ENCODE data around the gene CXCL1.
"Not testable (repeated sequence)": the region's sequence is repeated elsewhere in the genome, so short reads cannot be mapped to it uniquely, and the experiment has no call there.

CXCL1 gene

DNA sequence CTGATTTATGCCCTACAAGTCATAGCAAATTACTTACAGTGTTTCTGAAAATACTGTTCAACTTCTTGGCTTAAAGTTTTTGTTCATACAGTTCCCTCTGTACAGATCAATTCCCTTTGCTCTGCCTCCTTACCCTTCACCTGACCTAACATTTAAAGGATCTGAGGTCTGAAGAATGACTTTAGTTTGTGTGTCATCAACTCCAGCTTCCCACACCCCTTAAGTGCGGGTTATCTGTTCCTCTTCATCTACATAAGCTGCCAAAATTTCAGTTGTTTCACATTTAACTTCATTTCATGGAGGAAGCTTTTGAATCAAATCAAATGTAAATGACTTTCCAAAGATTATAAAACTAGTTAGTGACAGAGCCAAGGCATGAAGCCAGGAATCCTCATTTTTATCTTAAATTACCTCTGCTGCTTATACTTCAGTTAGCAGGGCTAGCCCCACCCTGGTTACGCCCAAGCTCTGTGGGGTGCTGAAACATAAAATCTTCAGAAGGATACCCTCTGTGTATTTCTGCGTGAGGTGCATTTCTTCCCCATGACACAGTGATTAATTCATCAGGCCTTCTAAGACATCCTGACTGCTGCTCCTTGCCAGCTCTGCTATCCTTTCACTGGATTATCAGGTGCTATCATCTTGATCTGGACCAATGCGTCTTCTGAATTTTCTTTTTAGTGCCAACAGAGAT is 16.5 kb downstream of the CXCL1 start:
- no peak for DNase-seq

DNA sequence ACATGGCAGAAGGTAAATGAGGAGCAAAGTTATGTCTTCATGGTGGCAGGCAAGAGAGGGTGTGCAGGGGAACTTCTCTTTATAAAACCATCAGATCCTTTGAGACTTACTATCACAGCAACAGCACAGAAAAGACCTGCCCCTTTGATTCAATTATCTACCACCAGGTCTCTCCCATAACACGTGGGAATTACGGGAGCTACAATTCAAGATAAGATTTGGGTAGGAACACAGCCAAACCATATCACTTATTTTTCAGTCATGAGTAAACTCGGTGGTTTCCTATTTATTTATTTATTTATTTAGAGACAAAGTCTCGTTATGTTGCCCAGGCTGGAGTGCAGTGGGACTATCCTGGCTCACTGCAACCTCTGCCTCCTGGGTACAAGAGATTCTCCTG is 22.1 kb downstream of the CXCL1 start:
- DNase-seq, result no peak

DNA sequence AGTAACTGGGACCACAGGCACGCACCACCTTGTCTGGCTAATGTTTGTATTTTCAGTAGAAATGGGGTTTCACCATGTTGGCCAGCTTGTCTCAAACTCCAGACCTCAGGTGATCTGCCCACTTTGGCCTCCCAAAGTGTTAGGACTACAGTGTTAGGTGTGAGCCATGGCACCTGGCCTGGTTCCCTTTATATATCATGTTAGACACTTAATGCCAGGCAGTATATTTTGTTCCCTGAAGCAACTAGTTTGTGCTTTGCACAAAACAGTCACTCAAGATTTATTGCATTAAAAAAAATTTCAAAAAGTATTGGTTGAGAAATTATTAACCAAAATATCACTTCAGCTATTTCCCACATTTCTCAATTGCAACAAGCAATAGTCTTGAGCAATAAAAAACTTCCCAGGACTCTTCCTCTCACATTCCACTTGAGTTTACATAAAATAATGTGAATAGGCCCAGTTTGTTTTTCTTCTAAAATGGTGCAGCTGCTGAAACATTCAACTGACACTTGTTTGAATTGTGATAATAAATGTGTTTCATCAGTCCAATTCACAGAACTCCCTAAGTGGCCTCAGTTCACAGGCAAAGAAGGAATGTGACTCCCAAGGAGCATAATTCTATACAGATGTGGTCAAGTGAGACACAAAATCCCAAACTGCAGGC is 22.7 kb downstream of the CXCL1 start:
- DNase-seq, result no peak

DNA sequence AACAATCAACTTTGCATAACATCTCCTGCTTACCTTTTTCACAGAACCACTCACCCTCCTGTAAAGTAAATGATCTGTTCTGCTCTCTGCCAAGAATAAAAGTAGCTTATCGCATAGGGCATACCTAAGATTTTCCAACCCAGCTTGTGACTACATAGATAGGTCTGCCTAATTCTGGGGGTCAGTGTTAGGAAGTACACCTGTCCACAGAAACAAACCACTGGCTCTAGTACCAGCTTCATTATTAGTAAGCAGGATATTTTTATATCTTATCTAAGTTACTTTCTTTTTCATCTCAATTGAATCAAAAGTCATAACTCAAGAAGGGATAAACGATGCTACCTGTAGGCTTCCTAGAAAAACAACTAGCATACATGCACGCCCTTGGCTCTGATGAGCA is 23.8 kb downstream of the CXCL1 start:
- no peak for DNase-seq

DNA sequence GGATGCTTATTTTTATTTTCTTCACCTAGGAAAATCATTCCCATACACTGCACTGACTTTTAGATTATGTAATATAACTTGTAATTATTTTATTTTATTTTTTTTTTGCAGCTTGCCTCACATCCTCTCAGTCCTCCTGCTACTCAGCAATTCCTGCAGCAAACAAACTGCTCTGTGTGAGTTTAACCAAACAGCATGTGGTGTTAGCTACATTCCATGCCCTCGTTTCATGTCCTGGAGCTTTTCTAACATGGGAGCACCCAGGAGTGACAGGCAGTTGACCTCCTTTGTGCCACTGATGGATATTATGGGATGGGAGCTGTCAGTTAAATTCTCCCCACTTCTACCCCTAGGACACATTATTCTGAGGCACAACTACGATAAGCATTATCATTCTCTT is 24.8 kb downstream of the CXCL1 start:
- DNase-seq, result no peak

DNA sequence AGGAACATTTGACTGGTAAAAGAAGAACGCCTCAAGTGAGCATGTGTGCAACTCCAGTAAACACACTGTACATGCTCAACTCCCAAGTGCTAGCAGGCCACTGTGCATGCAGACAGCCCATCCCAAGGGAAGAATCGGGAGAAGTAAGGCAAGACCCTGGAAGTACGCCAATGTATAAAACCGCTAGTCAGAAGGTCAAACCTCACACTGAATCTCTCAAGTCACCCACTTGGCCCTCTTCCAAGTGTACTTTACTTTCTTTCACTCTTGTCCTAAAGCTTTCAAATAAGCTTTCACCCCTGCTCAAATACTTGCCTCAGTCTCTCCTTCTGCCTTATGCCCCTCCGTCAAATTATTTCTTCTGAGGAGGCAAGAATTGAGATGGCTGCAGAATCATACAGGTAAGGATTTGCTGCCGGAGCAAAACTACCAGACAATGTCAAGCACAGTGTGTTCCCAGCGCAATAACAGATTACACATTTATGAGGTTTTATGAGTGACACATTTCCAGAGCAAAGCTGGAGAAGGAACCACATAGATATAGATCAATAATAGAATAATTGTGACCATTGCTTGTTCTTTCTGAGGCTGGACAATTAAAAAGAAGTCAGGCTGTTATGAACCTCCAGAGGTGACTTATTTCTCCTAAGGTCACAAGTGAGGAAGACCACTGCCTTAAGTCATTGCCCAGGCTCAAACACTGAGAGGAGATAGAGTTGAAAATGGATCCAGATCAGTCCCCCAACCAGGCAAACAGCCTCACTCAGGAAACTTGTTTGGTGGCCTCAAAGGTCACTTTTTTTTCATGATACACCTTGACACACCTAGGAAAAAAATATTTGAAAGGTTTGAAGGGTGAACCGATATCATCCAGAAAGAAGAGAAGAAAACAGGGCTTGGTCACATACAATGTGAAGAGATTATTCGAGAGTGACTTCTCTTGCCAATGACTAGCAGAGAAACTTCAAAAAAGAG is 26.3 kb downstream of the CXCL1 start:
- no peak for DNase-seq

DNA sequence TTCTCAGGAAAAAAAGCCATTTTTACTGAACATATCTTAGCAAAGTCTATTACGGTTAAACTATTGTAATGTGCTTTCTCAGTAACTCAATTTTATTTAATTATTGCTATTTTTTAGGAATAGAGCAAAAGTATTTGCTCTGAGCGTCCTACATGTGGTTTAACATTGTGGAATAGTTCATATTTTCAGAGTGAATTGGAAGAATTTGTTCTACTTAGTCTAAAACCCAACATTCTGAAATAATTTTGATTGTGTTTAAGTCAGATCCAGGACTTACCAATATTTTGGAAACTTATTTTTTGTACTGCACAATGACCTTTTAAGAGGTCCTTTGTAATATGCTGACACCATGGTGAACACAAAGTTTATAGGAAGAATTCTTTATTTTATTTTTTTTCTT is 27.2 kb downstream of the CXCL1 start:
- DNase-seq, result no peak

DNA sequence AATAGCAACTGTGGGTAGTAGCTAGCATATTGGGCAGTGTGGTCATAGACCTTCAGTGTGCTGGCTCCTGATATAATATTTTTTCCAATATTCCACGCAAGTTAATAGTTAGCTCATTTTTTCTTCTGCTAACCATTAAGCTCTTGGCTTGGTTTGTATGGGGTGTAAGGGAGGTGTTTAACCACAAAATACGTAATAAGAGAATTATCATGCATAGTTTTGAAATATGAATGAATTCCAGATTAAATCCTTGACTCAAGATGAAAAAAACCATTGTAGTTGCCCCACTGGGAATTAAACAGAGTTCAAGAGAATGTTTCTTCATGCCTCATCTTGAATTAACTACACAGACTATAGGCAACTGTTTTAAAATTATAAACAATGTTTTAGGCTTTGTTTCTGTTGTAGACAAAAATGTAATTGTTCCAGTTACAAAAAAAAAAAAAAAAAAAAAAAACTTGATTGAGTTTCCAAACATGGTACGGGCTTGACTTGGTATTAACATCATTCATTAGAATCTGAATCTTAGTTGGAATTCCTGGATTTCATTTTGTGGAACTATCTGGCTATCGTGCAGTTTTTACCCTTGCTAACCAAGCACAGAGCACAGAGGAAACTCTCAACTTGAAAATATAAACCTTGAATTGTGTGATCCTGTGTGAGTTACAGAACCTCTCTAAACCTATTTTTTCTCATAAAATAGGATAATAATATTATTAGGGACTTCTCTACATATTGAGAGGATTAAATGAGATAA is 28.4 kb downstream of the CXCL1 start:
- no peak for DNase-seq

DNA sequence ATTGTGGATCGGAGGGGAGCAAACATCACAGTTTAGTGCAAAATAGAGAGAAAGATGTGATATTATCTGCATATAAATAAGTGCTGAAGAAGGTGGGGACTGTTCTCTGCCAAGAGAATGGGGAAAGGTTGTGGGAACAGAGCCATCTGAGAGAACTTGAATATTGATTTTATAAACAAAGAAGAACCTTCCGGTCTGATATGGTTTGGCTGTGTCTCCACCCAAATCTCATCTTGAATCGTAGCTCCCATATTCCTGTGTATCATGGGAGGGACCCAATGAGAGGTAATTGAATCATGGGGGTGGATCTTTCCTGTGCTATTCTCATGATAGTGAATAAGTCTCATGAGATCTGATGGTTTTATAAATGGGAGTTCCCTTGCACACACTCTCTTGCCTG is 30.1 kb downstream of the CXCL1 start:
- DNase-seq, result not testable (repeated sequence)

DNA sequence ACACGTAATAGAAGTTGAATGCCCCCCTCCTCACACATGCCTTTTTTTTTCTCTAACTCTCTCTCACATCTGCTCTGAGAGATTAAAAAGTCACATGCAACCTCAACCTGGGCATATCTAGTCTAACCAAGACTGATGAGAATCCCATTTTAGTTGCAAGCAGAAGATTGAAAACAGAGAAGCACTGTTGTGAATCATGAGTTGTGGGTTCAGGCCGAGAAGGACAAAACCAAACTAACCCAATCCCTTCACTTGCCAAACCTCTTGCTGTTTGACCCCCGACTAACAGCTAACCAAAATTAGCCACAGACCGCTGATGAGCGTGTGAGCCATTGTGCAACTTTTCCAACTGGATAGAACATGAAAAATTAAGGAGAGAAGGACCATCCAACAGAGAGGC is 31.8 kb downstream of the CXCL1 start:
- DNase-seq, result no peak

DNA sequence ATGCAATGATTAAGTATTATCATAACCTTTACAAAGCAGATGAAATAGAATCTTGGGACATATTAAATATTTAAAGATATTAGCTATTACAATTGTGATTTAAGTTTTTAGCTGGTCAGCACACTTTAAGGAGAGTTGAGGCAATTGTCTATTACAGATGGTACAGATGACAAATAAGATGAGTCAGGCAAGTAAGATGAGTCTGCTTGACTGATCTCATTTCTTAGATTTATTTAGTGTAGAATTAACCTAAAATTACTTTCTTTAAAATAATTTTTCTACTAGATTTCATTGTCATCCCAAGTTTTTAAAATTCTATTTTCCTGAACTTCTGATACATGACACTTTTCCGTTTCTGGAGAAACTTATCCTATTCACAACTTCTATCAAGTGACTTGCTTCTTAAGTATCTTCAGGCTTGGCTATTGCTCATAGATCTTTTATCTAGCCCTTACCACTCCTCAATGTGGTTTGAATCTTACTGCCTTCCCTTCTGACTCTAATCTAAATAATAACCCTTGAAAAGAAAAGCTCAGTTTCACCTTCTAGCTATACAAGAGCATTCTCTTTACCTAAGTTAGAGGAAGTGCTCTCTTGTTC is 32.9 kb downstream of the CXCL1 start:
- DNase-seq, result no peak

DNA sequence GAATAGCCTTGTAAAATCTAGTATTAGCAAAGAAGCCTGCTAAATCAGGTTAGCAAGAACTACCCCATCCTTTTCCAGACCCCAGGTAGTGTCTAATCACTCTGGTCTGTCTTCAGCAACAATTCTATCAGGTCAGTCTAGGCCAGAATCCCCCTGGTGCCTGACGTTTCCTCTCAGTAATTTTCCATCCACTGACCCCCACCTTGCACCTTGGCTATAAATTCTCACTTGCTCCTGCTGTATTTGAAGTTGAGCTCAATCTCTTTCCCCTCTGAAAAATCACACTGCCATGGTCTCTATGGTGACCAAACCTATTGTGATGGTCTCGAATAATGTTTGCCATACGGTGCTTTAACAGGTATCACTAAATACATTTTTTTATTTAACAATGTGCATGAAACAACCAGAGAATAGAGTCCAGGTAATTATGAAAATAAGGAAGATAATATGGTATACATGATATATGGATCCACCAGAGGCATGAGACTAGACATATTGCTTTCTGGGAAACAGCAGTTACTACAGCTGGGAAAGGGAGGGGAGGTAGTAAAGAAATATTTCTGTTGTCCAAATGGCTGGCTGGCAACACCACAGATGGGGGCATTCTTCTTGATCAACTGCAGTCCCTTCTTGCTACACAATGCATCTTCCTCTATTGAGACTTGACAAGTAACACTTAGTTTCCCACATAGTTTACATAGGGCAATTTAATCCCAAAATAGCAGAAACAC is 33.8 kb downstream of the CXCL1 start:
- DNase-seq, result no peak

DNA sequence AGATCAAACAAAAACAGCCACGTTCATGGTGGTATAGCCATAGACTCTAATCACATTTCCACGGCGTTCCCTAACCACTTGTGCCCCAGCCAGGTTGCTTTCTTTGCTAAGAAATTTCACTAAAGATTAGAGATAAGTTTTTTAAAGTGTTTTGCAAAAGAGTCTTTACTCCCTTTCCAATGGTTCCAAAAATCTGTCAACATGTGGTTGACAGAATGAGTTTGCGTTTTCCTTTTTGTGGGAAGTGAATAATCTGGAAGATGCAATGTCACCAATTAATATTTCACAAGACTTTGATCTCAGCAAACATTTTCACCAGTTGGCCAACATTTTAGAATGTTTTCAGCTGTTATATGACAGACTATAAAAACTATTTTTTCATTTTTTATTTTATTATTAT is 35.3 kb downstream of the CXCL1 start:
- DNase-seq, result no peak

DNA sequence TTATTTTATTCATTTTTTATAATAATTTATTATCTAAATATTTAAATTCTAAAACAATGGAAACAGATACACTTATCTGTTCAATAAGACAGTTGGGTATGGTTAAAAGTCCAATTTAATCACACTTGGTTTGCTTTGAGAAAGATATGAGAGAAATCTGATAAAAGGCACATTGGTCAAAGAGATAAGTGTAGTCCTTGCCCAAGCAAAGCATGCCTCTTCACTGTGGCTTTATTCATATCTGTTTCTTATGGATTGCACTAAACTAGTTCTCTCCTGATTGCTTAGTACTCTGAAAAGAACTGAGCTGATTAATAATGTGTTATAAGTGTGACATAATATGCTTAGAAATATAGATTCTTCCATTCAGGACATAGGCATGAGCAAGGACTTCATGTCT is 39.8 kb downstream of the CXCL1 start:
- DNase-seq, result no peak

DNA sequence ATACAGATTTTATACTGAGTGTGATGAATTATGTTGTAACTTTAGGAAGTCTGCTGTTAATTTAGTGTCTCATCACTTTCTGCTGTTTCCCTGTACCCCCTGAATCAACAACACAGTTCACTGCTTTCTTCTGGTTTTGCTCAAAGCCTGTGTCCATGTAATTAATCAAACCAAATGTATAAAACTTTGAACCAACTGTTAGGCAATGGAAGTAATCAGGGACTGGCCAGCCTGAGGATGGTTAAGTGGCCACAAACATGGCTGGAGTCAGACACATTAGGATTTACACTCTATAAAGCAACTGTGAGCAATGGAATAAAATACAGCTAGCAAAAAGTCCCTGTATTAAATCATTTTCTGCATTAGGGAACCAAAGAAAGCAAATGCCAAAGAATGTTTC is 42.6 kb downstream of the CXCL1 start:
- no peak for DNase-seq

DNA sequence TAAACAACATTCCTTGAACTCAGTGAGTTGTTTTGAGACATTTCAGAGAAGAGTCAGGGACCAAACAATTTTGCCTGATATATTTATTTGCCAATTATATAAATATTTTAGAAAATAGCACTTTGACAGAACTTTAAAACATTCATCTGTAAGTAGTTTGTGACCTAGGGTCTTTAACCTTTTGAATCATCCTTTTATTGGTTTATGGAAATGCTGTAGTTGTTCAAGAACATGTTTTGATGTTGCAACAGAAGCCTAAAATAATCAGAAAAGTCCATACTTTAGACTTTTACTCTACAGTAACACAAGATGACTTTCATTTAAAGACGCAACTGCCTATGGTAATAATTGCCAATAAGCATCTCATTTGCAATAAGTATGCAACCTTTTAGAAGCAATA is 43.0 kb downstream of the CXCL1 start:
- DNase-seq, result no peak

DNA sequence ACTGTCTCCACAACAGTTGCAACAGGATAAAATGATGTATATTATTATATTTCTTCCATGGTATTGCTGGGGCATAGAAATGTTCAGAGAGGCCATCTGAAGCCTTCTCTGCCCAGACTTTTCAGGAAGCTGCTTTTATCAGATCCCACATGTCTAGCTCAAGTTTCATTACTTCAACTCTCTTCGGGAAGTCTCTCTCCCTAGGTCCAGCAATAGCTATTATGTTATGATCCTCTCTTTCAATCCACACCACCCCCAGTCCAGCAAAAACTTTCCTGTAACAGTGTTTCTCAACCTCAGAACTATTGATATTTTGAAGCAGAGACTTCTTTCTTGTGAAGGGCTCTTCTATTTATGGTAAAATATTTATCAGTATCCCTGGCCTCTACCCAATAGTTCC is 44.9 kb downstream of the CXCL1 start:
- no peak for DNase-seq

DNA sequence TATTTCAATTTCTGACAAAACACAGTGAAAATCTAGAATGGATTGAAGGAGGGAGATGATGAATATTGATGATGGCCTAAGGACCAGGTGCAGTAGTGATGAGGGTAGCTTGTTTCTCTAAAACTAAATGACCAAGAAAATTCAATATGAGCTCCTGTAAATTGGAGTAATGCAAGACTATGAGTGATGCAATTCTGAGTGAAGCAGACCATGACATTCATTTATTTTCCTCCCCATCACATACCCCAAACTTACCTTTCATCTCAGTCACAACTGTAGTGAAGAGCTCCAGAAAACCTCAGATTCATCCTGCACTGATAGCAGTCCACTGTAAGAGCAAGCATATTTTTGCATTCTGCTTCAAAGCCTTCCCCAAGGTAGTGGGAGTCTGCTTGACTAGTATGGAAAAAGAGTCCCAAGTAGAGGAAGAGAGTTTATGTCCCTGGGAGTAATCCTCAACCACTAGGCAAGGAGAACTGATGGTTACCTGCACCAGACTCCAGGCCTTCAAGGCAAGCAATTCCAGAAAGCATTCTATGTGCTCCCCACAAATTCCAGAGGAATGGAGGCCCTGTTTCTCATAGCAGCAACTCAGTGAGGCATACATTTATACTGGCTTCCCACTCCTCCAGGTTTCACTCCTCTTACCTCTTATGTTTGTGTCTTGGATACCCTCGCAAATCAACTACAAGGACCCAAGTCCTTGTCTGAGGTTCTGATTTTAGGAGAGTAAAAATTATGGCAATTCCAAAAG is 47.2 kb downstream of the CXCL1 start:
- DNase-seq, result no peak

DNA sequence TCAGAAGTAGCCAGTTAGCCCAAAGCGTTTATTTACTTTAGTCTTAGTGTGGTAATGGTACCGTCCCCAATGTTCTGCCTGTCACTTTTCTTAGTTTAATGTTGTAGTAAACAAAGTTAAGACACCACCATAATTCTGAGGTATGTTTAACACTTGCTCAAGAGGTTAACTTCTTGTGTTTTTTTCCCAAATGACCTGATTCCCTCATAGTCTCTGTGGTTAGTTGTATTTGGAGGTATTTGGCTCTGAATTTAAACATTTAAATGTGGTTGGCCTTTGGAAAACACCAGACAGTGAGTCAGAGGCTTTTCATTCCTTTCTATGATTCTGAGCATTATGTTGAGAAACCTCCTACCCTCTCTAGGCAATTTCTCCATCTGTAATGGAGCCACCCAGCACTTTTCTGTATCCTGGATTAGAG is 47.9 kb downstream of the CXCL1 start:
- DNase-seq, result no peak

DNA sequence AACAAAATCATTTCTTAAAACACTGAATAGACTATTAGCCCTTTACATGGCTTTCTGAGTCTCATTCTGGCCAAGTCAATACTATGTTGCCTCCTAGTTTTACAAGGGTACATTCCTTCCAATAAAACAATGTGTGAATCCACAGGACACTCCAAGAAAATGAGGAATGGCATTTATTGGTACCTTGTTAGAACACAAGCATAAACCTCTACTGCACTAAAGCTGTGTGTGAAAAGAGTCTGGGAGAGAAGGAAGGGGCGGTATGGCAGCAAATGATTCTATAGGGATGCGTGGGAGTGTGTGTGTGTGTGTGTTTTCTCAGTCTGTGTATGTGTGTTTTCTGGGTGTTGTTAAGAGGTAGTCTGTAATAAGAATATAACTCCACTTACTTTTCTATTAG is 48.9 kb downstream of the CXCL1 start:
- DNase-seq, result no peak

DNA sequence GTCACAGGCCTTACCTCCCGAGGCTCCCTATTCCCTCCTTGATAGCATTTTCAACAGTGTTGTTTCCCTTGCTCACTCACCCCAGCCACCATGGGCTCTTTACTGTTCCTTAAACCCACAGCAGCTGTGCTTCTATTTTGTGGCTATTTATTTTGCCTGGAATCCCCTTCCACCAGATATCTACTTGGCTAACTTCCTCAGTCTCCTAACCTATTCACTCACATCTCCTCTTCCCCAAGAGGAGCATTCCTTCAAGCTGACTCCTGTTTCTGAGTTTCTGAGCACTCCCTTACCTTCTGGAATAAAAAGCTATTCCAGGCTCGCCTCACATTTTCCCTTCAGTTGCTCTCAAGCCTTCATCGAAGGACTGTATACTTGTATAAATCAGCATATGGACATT is 50.5 kb downstream of the CXCL1 start:
- no peak for DNase-seq
